Measurements from ENCODE around the gene RAD51B.
"Not testable (repeated sequence)": the region's sequence is repeated elsewhere in the genome, so short reads cannot be mapped to it uniquely, and the experiment has no call there.

DNA sequence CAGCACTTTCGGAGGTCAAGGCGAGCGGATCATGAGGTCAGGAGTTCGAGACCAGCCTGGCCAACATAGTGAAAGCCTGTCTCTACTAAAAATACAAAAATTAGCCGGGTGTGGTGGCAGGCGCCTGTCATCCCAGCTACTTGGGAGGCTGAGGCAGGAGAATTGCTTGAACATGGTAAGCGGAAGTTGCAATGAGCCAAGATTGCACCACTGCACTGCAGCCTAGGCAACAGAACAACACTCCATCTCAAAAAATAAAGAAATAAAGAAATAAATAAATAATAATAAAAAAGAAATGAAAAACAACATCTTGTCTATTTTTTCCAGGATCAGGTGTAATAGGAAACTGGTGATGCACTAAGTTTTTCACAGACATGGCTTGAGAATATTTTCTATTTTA lies 168.6 kb downstream of the RAD51B start:
- TF ChIP-seq, protein P1, sequence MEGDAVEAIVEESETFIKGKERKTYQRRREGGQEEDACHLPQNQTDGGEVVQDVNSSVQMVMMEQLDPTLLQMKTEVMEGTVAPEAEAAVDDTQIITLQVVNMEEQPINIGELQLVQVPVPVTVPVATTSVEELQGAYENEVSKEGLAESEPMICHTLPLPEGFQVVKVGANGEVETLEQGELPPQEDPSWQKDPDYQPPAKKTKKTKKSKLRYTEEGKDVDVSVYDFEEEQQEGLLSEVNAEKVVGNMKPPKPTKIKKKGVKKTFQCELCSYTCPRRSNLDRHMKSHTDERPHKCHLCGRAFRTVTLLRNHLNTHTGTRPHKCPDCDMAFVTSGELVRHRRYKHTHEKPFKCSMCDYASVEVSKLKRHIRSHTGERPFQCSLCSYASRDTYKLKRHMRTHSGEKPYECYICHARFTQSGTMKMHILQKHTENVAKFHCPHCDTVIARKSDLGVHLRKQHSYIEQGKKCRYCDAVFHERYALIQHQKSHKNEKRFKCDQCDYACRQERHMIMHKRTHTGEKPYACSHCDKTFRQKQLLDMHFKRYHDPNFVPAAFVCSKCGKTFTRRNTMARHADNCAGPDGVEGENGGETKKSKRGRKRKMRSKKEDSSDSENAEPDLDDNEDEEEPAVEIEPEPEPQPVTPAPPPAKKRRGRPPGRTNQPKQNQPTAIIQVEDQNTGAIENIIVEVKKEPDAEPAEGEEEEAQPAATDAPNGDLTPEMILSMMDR (IDR thresholded peaks at IDR 0.05) = not testable (repeated sequence)
- TF ChIP-seq EP300 (IDR thresholded peaks at IDR 0.05) = not testable (repeated sequence)

All from ovary (tissue), 3 donors.